ENCODE measurements around the gene RNFT2.

Gene RNFT2

DNA sequence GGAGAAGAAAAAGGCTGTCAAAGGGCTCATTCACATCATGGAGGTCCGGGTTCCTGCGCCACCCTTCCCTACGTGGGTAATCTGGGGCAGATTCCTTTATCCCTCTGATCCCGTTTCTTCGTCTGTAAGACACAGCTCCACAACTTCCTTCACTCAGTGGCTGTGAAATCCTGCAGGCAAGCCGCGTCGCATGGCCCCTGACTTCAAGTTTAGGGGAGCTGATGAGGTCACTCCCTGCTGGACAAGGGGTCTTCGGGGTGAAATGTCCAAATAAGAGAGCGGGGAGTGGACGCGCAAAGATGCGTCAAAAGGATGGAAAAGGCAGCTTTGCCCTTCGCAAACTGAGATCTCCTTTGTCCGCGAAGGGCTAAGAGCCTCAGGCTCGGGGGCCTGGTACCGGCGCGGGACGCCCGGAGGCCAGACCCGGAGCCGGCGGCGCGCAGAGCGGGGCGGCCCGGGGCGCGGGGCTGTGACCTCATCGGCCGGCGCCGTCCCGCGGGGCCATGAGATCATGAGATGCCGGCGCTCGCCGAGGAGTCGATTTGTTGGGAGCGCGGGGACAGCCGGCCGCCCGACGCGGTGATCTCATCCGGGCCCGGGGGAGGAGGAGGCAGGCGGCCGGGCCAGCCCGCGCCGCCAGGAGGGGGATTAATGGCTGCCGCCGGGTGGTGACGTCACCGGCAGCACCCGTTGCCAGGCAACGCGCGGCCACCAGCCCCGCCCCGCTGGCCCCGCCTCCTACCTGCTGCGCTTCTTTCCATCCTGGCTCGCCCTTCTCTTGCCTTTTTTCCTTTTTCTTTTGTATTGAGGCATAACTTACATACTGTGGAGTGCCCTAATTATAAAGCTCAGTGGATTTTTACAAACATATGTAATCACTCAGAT is 81.1 kb downstream of the RNFT2 start:
- peaks cover 0 to 3% of the 10 kb centered on the region in 2 donors for H3K36me3 ChIP-seq (ENCODE audit: control insufficient read depth in 1 of 2, insufficient read depth in 2 of 2, low read length in 2 of 2)
- no peaks in the 10 kb centered on the region for H3K9me3 ChIP-seq (ENCODE audit: control insufficient read depth in 1 of 2, low read length in 2 of 2)
- peaks cover 4 to 9% of the 10 kb centered on the region in 2 donors for H3K4me1 ChIP-seq (ENCODE audit: control insufficient read depth in 1 of 2, insufficient read depth in 2 of 2, low read length in 2 of 2)
- H3K4me3 ChIP-seq (ENCODE audit: low read depth in 1 of 2, low read length in 2 of 2) = peak overlapping the region; percentile 75 to 94
- H3K27ac ChIP-seq (ENCODE audit: low read length) = peak overlapping the region; percentile 97
- H3K27me3 ChIP-seq (ENCODE audit: low read depth, low read length) = no peaks in the 10 kb centered on the region

DNA sequence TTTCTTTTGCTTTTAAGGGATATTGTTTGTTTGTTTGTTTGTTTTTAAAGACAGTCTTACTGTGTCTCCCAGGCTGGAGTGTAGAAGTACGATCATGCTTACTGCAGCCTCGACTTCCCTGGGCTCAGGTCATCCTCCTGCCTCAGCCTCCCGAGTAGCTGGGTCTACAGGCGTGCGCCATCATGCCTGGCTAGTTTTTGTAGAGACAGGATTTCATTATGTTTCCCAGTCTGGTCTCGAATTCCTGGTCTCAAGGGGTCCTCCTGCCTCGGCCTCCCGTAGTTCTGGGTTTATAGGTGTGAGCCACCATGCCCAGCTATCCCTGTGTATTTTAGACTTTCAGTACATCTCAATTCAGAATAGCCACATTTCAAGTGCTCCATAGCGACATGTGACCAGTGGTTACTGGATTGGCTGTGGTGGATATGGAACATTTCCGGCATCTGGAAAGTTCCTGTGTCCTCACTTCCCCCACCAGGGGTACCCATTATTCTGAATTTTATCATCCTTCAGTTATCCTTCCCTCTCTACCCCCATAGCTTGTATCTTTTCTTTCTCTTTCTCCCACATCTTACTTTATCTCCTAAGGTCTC is 82.0 kb downstream of the RNFT2 start:
- peaks cover 0 to 3% of the 10 kb centered on the region in 2 donors for H3K36me3 ChIP-seq (ENCODE audit: control insufficient read depth in 1 of 2, insufficient read depth in 2 of 2, low read length in 2 of 2)
- H3K4me3 ChIP-seq (ENCODE audit: low read depth in 1 of 2, low read length in 2 of 2) = no peak overlapping the region
- no peaks in the 10 kb centered on the region for H3K27me3 ChIP-seq (ENCODE audit: low read depth, low read length)
- no peak overlapping the region for H3K27ac ChIP-seq (ENCODE audit: low read length)
- peaks cover 0 to 6% of the 10 kb centered on the region in 2 donors for H3K9me3 ChIP-seq (ENCODE audit: control insufficient read depth in 1 of 2, low read length in 2 of 2)
- H3K4me1 ChIP-seq (ENCODE audit: control insufficient read depth in 1 of 2, insufficient read depth in 2 of 2, low read length in 2 of 2) = peaks cover 4 to 9% of the 10 kb centered on the region in 2 donors

DNA sequence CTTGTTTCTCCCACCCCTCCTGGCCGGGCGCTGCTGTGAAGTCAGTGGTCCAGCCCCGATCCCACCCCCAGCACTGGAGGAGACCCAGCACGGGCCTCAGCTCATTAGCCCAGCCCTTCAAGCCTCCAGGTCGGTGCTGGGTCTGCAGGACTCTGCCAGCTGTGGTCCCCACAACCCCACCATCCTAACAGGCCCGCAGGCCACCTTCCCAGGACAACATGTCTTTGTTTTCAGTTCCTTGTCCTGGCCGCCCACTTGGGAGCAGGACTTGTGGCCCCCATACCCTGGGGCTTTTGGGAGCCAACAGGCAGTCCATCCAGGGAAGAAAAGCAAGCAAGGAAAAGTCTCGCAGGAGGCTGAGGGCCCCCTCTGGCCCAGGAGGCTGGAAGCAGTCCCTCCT is 83.2 kb downstream of the RNFT2 start:
- Histone ChIP-seq H3K4me1 (ENCODE audit: control insufficient read depth in 1 of 2, insufficient read depth in 2 of 2, low read length in 2 of 2) (peaks cover 4 to 9% of the 10 kb centered on the region in 2 donors), H3K4me3 (ENCODE audit: low read depth in 1 of 2, low read length in 2 of 2) (no peak overlapping the region), H3K27me3 (ENCODE audit: low read depth, low read length) (no peaks in the 10 kb centered on the region), H3K27ac (ENCODE audit: low read length) (no peak overlapping the region), H3K36me3 (ENCODE audit: control insufficient read depth in 1 of 2, insufficient read depth in 2 of 2, low read length in 2 of 2) (peaks cover 0 to 3% of the 10 kb centered on the region in 2 donors), H3K9me3 (ENCODE audit: control insufficient read depth in 1 of 2, low read length in 2 of 2) (peaks cover 0 to 6% of the 10 kb centered on the region in 2 donors)

DNA sequence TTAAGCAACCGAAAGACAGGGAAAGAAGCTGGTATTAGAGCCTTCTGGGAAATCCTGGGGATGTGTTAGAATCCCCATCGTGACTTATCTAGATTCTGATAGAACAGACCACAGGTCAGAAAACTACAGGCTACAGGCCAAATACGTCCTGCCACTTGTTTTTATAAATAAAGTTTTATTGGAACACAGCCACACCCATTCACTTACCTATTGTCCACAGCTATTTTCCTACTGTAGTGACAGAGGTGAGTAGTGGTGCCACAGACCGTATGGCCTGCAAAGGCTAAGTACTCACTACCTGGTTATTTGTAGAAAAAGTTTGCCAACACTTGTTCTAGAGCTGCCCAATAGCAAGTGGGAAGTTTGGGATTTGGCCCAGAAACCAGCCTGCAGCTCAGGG is 89.3 kb downstream of the RNFT2 start:
- H3K4me1 ChIP-seq (ENCODE audit: control insufficient read depth in 1 of 2, insufficient read depth in 2 of 2, low read length in 2 of 2) = no peaks in the 10 kb centered on the region
- H3K36me3 ChIP-seq (ENCODE audit: control insufficient read depth in 1 of 2, insufficient read depth in 2 of 2, low read length in 2 of 2) = no peaks in the 10 kb centered on the region
- H3K27ac ChIP-seq (ENCODE audit: low read length) = no peak overlapping the region
- H3K4me3 ChIP-seq (ENCODE audit: low read depth in 1 of 2, low read length in 2 of 2) = no peak overlapping the region
- H3K9me3 ChIP-seq (ENCODE audit: control insufficient read depth in 1 of 2, low read length in 2 of 2) = peaks cover 0 to 6% of the 10 kb centered on the region in 2 donors
- H3K27me3 ChIP-seq (ENCODE audit: low read depth, low read length) = no peaks in the 10 kb centered on the region

DNA sequence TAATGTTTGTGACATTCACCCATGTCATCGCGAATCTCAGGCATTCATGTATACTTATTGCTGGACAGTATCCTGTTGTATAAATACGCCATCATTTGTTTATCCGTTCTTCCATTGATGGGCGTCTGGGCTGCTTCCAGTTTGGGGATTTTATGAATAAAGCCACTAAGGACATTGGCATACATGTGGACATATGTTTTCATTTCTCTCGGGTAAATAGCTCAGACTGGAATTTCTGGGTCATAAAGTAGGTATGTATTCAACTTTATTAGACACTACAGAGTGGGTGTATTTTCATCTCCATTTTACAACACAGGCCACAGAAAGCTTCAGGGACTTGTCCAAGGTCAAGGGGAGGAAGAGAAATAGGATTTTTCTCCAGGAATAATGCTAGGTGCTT is 94.2 kb downstream of the RNFT2 start:
- Histone ChIP-seq H3K36me3 (ENCODE audit: control insufficient read depth in 1 of 2, insufficient read depth in 2 of 2, low read length in 2 of 2) (no peaks in the 10 kb centered on the region), H3K4me1 (ENCODE audit: control insufficient read depth in 1 of 2, insufficient read depth in 2 of 2, low read length in 2 of 2) (no peaks in the 10 kb centered on the region), H3K27me3 (ENCODE audit: low read depth, low read length) (no peaks in the 10 kb centered on the region), H3K27ac (ENCODE audit: low read length) (no peak overlapping the region), H3K4me3 (ENCODE audit: low read depth in 1 of 2, low read length in 2 of 2) (no peak overlapping the region), H3K9me3 (ENCODE audit: control insufficient read depth in 1 of 2, low read length in 2 of 2) (no peaks in the 10 kb centered on the region)

DNA sequence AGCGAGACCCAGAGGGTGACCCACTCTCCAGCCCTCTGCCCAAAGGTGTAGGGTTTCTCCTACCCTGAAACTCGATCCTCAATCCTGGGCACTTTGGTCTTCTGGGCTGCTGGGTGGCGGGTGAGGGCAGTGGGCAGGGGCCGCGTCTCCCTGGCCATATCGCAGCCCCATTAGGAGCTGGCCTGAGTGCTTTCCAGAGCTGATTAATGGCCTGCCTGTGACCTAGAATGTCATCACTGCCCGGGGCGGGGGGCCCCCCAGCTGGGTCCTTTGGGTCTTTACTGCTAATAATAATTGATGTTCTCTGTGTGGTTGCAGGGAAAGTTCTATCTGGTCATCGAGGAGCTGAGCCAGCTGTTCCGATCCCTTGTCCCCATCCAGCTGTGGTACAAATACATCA is 95.4 kb downstream of the RNFT2 start:
- no peaks in the 10 kb centered on the region for H3K4me1 ChIP-seq (ENCODE audit: control insufficient read depth in 1 of 2, insufficient read depth in 2 of 2, low read length in 2 of 2)
- H3K9me3 ChIP-seq (ENCODE audit: control insufficient read depth in 1 of 2, low read length in 2 of 2) = no peaks in the 10 kb centered on the region

DNA sequence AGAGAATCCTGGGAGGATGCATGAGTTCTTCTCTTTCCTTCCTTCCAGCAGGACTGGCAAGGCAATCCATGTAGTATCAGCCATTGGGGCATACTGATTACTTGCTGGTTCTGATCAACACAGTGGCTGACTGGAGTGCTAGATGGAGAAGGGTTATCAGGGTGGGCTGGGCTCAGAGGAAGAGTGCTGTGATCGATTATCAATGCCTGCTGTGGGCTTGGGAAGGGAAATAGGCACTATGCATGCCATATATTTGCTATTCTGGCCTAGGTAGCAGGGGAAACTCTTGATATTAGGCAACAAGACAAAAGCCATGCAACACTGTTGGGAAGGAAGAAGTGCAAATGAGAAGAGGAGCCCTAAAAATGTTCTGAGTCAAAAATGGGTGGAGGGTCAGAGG is 97.4 kb downstream of the RNFT2 start:
- H3K36me3 ChIP-seq (ENCODE audit: control insufficient read depth in 1 of 2, insufficient read depth in 2 of 2, low read length in 2 of 2) = no peaks in the 10 kb centered on the region

More for the DNA sequence above, 95.4 kb downstream of the RNFT2 start:
- Histone ChIP-seq H3K4me3 (ENCODE audit: low read depth in 1 of 2, low read length in 2 of 2) (no peak overlapping the region), H3K27ac (ENCODE audit: low read length) (no peak overlapping the region), H3K36me3 (ENCODE audit: control insufficient read depth in 1 of 2, insufficient read depth in 2 of 2, low read length in 2 of 2) (no peaks in the 10 kb centered on the region), H3K27me3 (ENCODE audit: low read depth, low read length) (no peaks in the 10 kb centered on the region)

DNA sequence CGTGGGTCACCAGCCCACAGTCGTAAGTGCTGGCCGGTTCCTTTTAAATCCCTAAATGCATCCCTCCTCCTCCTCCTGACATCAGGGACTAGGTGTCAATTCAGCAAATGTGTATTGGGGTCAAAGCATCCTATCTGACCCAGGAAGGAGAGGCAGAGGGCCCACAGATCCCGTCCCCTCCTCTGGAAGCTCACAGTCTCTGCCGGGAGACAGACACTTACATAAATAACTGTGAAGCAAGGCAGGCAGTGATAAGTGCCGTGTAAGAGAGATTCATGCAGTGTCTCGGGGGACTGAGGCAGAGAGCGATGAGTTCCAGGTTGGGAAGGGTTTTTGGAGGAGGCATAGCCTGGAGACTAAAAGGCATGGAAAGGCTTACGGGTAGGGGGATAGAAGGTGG is 99.0 kb downstream of the RNFT2 start:
- H3K27ac ChIP-seq (ENCODE audit: low read length) = no peak overlapping the region
- no peak overlapping the region for H3K4me3 ChIP-seq (ENCODE audit: low read depth in 1 of 2, low read length in 2 of 2)
- no peaks in the 10 kb centered on the region for H3K27me3 ChIP-seq (ENCODE audit: low read depth, low read length)

More for the DNA sequence above, 97.4 kb downstream of the RNFT2 start:
- Histone ChIP-seq H3K9me3 (ENCODE audit: control insufficient read depth in 1 of 2, low read length in 2 of 2) (no peaks in the 10 kb centered on the region), H3K27ac (ENCODE audit: low read length) (no peak overlapping the region), H3K4me1 (ENCODE audit: control insufficient read depth in 1 of 2, insufficient read depth in 2 of 2, low read length in 2 of 2) (no peaks in the 10 kb centered on the region), H3K4me3 (ENCODE audit: low read depth in 1 of 2, low read length in 2 of 2) (no peak overlapping the region), H3K27me3 (ENCODE audit: low read depth, low read length) (no peaks in the 10 kb centered on the region)

DNA sequence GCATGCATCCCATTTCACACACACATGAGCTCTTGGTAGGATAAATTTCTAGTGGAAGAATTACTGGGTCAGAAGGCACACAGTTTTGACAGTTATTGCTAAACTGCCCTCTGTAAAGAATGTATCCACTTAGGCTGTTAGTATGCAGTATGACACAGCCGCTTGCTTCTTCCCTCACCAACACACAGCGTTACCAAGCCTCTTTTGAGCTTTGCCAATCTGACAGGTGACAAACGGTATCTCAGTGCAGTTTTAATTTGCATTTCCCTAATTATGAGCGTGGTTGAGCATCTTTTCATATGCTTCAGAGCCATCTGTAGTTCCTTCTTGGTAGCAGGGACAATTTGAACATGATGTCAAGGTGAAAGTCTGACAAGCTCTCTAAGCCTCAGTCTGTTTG is 100.2 kb downstream of the RNFT2 start:
- Histone ChIP-seq H3K27ac (ENCODE audit: low read length) (no peak overlapping the region), H3K9me3 (ENCODE audit: control insufficient read depth in 1 of 2, low read length in 2 of 2) (no peaks in the 10 kb centered on the region), H3K27me3 (ENCODE audit: low read depth, low read length) (no peaks in the 10 kb centered on the region), H3K36me3 (ENCODE audit: control insufficient read depth in 1 of 2, insufficient read depth in 2 of 2, low read length in 2 of 2) (no peaks in the 10 kb centered on the region), H3K4me1 (ENCODE audit: control insufficient read depth in 1 of 2, insufficient read depth in 2 of 2, low read length in 2 of 2) (no peaks in the 10 kb centered on the region), H3K4me3 (ENCODE audit: low read depth in 1 of 2, low read length in 2 of 2) (no peak overlapping the region)

More for the DNA sequence above, 99.0 kb downstream of the RNFT2 start:
- Histone ChIP-seq H3K4me1 (ENCODE audit: control insufficient read depth in 1 of 2, insufficient read depth in 2 of 2, low read length in 2 of 2) (no peaks in the 10 kb centered on the region), H3K36me3 (ENCODE audit: control insufficient read depth in 1 of 2, insufficient read depth in 2 of 2, low read length in 2 of 2) (no peaks in the 10 kb centered on the region), H3K9me3 (ENCODE audit: control insufficient read depth in 1 of 2, low read length in 2 of 2) (no peaks in the 10 kb centered on the region)

DNA sequence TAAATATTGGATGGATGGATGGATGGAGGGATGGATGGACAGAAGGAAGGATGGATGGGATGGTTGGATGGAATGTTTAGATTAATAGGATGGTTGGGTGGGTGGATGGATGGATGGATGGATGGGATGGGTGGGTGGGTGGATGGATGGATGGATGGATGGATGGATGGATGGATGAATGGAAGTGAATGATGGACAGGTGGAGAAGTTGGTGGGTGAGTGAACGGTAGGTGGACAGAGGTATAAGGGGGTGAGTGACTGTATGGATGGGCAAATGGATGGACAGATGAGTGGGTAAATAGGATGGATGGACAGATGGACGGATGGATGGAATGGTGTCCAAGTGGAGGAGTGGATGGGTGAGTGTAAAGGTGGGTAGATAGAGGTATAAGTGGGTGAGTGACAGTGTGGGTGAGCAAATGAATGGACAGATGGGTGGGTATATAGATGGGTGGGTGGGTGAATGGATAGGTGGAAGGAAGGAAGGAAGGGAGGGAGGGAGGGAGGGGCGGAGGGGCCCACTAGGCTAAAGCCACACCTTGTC is 101.2 kb downstream of the RNFT2 start:
- H3K4me1 ChIP-seq (ENCODE audit: control insufficient read depth in 1 of 2, insufficient read depth in 2 of 2, low read length in 2 of 2) = no peaks in the 10 kb centered on the region

DNA sequence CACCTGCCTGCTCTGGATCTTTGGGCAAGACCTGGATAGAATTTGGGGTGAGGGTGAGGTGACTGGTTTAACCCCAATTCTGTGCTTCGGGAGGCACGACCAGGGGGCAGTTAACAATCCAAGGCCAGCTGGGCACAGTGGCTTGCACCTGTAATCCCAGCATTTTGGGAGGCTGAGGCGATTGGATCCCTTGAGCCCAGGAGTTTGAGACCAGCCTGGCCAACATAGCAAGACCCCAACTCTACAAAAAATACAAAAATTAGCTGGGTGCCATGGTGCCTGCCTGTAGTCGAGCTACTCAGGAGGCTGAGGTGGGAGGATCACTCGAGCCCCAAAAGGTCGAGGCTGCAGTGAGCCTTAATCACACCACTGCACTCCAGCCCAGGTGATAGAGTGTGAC is 105.0 kb downstream of the RNFT2 start:
- H3K4me1 ChIP-seq (ENCODE audit: control insufficient read depth in 1 of 2, insufficient read depth in 2 of 2, low read length in 2 of 2) = no peaks in the 10 kb centered on the region
- H3K27me3 ChIP-seq (ENCODE audit: low read depth, low read length) = no peaks in the 10 kb centered on the region
- no peaks in the 10 kb centered on the region for H3K9me3 ChIP-seq (ENCODE audit: control insufficient read depth in 1 of 2, low read length in 2 of 2)
- H3K4me3 ChIP-seq (ENCODE audit: low read depth in 1 of 2, low read length in 2 of 2) = no peak overlapping the region
- no peaks in the 10 kb centered on the region for H3K36me3 ChIP-seq (ENCODE audit: control insufficient read depth in 1 of 2, insufficient read depth in 2 of 2, low read length in 2 of 2)
- H3K27ac ChIP-seq (ENCODE audit: low read length) = no peak overlapping the region

More for the DNA sequence above, 101.2 kb downstream of the RNFT2 start:
- no peaks in the 10 kb centered on the region for H3K9me3 ChIP-seq (ENCODE audit: control insufficient read depth in 1 of 2, low read length in 2 of 2)
- no peaks in the 10 kb centered on the region for H3K36me3 ChIP-seq (ENCODE audit: control insufficient read depth in 1 of 2, insufficient read depth in 2 of 2, low read length in 2 of 2)
- H3K27me3 ChIP-seq (ENCODE audit: low read depth, low read length) = no peaks in the 10 kb centered on the region
- no peak overlapping the region for H3K27ac ChIP-seq (ENCODE audit: low read length)
- no peak overlapping the region for H3K4me3 ChIP-seq (ENCODE audit: low read depth in 1 of 2, low read length in 2 of 2)

All from muscle layer of duodenum (tissue), 2 donors.